Measurements from ENCODE around the gene HAUS6. TPM values are rescaled to one million over a fixed set of nuclear protein-coding genes. Genes with fewer than 3 reads are reported as not detected.
A peak's percentile ranks its signal among the peaks of the same experiment; 100 is the strongest.

Gene HAUS6
- total RNA-seq, 2 experiments from 2014 or later, result 29.3 to 32.5 TPM

GRCh38 chr9:19087106-19088000 is 15.4 kb downstream of the HAUS6 start:
- no peak for DNase-seq
- ChIA-PET CTCF (interaction anchor here (0.8 to 4.4 kb wide), 6 partner anchors 13 to 370 kb away, joined by 3 to 49 read pairs (median 6); partner anchors contain the start of gene RRAGA), POLR2A (no interaction called here)
- no peak overlapping the region for H3K27ac Mint-ChIP-seq
- H3K9me3 Mint-ChIP-seq (ENCODE audit: low read depth), result no peaks in the 10 kb centered on the region
- no peak overlapping the region for H3K4me3 Mint-ChIP-seq
- intact Hi-C loops (cut with DNase I, micrococcal nuclease), result no loop called here
- H3K36me3 Mint-ChIP-seq (ENCODE audit: low read depth), result peaks cover 41% of the 10 kb centered on the region
- H3K27me3 Mint-ChIP-seq, result no peaks in the 10 kb centered on the region
- no peak for ATAC-seq
- no peaks in the 10 kb centered on the region for H3K4me1 Mint-ChIP-seq

- H3K9me3 Mint-ChIP-seq (ENCODE audit: low read depth), result no peaks in the 10 kb centered on the region
- no peak overlapping the region for H3K27ac Mint-ChIP-seq
- POLR2A ChIA-PET, result no interaction called here
- CTCF ChIA-PET, result interaction anchor here (0.9 to 4.4 kb wide), 14 partner anchors 9 to 377 kb away, joined by 3 to 49 read pairs (median 4); no protein-coding TSS in a partner anchor
- no peak overlapping the region for H3K4me3 Mint-ChIP-seq
- H3K27me3 Mint-ChIP-seq, result no peaks in the 10 kb centered on the region
- peak; percentile 61 for ATAC-seq
- H3K36me3 Mint-ChIP-seq (ENCODE audit: low read depth), result peaks cover 37% of the 10 kb centered on the region
- intact Hi-C loops (cut with DNase I, micrococcal nuclease), result loop anchor here (1.0 kb wide), 2 partner anchors 89 to 372 kb away; no protein-coding TSS in a partner anchor
- H3K4me1 Mint-ChIP-seq, result no peaks in the 10 kb centered on the region
- DNase-seq, result no peak
Measured at GRCh38 chr9:19085295-19085694, 17.4 kb downstream of the HAUS6 start.

- ChIA-PET POLR2A (interaction anchor here (0.6 kb wide), 1 partner anchor 81 kb away, joined by 3 read pairs; no protein-coding TSS in a partner anchor), CTCF (interaction anchor here (1.6 kb wide), 1 partner anchor 12 kb away, joined by 5 read pairs; no protein-coding TSS in a partner anchor)
- H3K27ac Mint-ChIP-seq, result no peak overlapping the region
- no peak for ATAC-seq
- H3K9me3 Mint-ChIP-seq (ENCODE audit: low read depth), result no peaks in the 10 kb centered on the region
- no peaks in the 10 kb centered on the region for H3K27me3 Mint-ChIP-seq
- no peak overlapping the region for H3K4me3 Mint-ChIP-seq
- intact Hi-C loops (cut with DNase I, micrococcal nuclease), result no loop called here
- no peak for DNase-seq
- H3K36me3 Mint-ChIP-seq (ENCODE audit: low read depth), result peaks cover 52% of the 10 kb centered on the region
- H3K4me1 Mint-ChIP-seq, result no peaks in the 10 kb centered on the region
Measured at GRCh38 chr9:19074836-19075235, 27.9 kb downstream of the HAUS6 start.

GRCh38 chr9:19074229-19074628 is 28.5 kb downstream of the HAUS6 start:
- Mint-ChIP-seq H3K27ac (no peak overlapping the region), H3K4me3 (no peak overlapping the region), H3K36me3 (ENCODE audit: low read depth) (peaks cover 52% of the 10 kb centered on the region), H3K9me3 (ENCODE audit: low read depth) (no peaks in the 10 kb centered on the region), H3K4me1 (no peaks in the 10 kb centered on the region), H3K27me3 (no peaks in the 10 kb centered on the region)
- ChIA-PET CTCF (interaction anchor here (1.0 to 1.6 kb wide), 2 partner anchors 10 to 13 kb away, joined by 3 to 5 read pairs; no protein-coding TSS in a partner anchor), POLR2A (interaction anchor here (0.6 kb wide), 1 partner anchor 82 kb away, joined by 3 read pairs; no protein-coding TSS in a partner anchor)
- DNase-seq (no peak), ATAC-seq (no peak)
- intact Hi-C loops (cut with DNase I, micrococcal nuclease), result no loop called here

- Mint-ChIP-seq H3K9me3 (ENCODE audit: low read depth) (no peaks in the 10 kb centered on the region), H3K27me3 (no peaks in the 10 kb centered on the region), H3K4me3 (no peak overlapping the region), H3K27ac (no peak overlapping the region), H3K36me3 (ENCODE audit: low read depth) (peaks cover 65% of the 10 kb centered on the region), H3K4me1 (peaks cover 8% of the 10 kb centered on the region)
- intact Hi-C loops (cut with DNase I, micrococcal nuclease), result no loop called here
- DNase-seq, result no peak
- ATAC-seq, result no peak
- ChIA-PET CTCF (interaction anchor here (0.9 to 1.4 kb wide), 5 partner anchors 27 to 408 kb away, joined by 3 to 5 read pairs (median 3); no protein-coding TSS in a partner anchor), POLR2A (interaction anchor here (1.2 kb wide), 1 partner anchor 176 kb away, joined by 15 read pairs; no protein-coding TSS in a partner anchor)
Measured at GRCh38 chr9:19057033-19057432, 45.7 kb downstream of the HAUS6 start.

- intact Hi-C loops (cut with DNase I, micrococcal nuclease), result no loop called here
- Mint-ChIP-seq H3K9me3 (ENCODE audit: low read depth) (no peaks in the 10 kb centered on the region), H3K27ac (peak overlapping the region; percentile 96), H3K36me3 (ENCODE audit: low read depth) (peaks cover 35% of the 10 kb centered on the region), H3K4me1 (peaks cover 28% of the 10 kb centered on the region), H3K27me3 (no peaks in the 10 kb centered on the region), H3K4me3 (peak overlapping the region; percentile 95)
- CTCF ChIA-PET, result interaction anchor here (0.5 to 4.2 kb wide), 10 partner anchors 11 to 414 kb away, joined by 3 to 27 read pairs (median 5); no protein-coding TSS in a partner anchor
- POLR2A ChIA-PET, result interaction anchor here (0.5 to 1.2 kb wide), 5 partner anchors 48 to 326 kb away, joined by 3 read pairs; partner anchors contain the start of gene DENND4C
- DNase-seq, result no peak
- no peak for ATAC-seq
Measured at GRCh38 chr9:19050637-19051591, 51.8 kb downstream of the HAUS6 start.

- intact Hi-C loops (cut with DNase I, micrococcal nuclease), result loop anchor here (1.0 to 5.0 kb wide), 13 partner anchors 52 to 1632 kb away; partner anchors contain the start of genes DENND4C (in 2 of the 2), HAUS6 (in 2 of the 2), PLIN2 (in 2 of the 2) and RPS6 (in 2 of the 2)
- POLR2A ChIA-PET, result interaction anchor here (0.6 to 1.2 kb wide), 3 partner anchors 124 to 326 kb away, joined by 3 read pairs; partner anchors contain the start of gene DENND4C
- no peaks in the 10 kb centered on the region for H3K9me3 Mint-ChIP-seq (ENCODE audit: low read depth)
- H3K27me3 Mint-ChIP-seq, result no peaks in the 10 kb centered on the region
- ATAC-seq, result no peak
- CTCF ChIA-PET, result interaction anchor here (0.7 to 4.2 kb wide), 10 partner anchors 12 to 599 kb away, joined by 3 to 27 read pairs (median 4); no protein-coding TSS in a partner anchor
- peaks cover 26% of the 10 kb centered on the region for H3K4me1 Mint-ChIP-seq
- H3K27ac Mint-ChIP-seq, result peak overlapping the region; percentile 96
- peak; percentile 31 for DNase-seq
- peak overlapping the region; percentile 95 for H3K4me3 Mint-ChIP-seq
- peaks cover 29% of the 10 kb centered on the region for H3K36me3 Mint-ChIP-seq (ENCODE audit: low read depth)
Measured at GRCh38 chr9:19049917-19050636, 52.6 kb downstream of the HAUS6 start.

GRCh38 chr9:19048966-19049916 is 53.5 kb downstream of the HAUS6 start, which contains the start of gene RRAGA:
RRAGA (plus strand) TSS chr9:19049427; CDS start chr9:19049660, 233 bp downstream.
- H3K4me1 Mint-ChIP-seq, result peaks cover 26% of the 10 kb centered on the region
- ChIA-PET POLR2A (interaction anchor here (0.9 to 1.2 kb wide), 4 partner anchors 11 to 181 kb away, joined by 3 read pairs; partner anchors contain the start of gene DENND4C), CTCF (interaction anchor here (0.6 to 4.2 kb wide), 19 partner anchors 12 to 599 kb away, joined by 3 to 27 read pairs (median 3); no protein-coding TSS in a partner anchor)
- H3K27ac Mint-ChIP-seq, result peak within 1 kb of the TSS; percentile 96
- H3K36me3 Mint-ChIP-seq (ENCODE audit: low read depth), result peaks cover 28% of the 10 kb centered on the region
- ATAC-seq, result peak; percentile 89
- peak; percentile 97 for DNase-seq
- no peaks in the 10 kb centered on the region for H3K9me3 Mint-ChIP-seq (ENCODE audit: low read depth)
- intact Hi-C loops (cut with DNase I, micrococcal nuclease), result loop anchor here (1.0 to 5.0 kb wide), 13 partner anchors 53 to 1633 kb away; partner anchors contain the start of genes DENND4C (in 2 of the 2), HAUS6 (in 2 of the 2), PLIN2 (in 2 of the 2) and RPS6 (in 2 of the 2)
- no peaks in the 10 kb centered on the region for H3K27me3 Mint-ChIP-seq
- H3K4me3 Mint-ChIP-seq, result peak within 1 kb of the TSS; percentile 95

GRCh38 chr9:19036611-19037010 is 66.1 kb downstream of the HAUS6 start:
- DNase-seq (no peak), ATAC-seq (no peak)
- no peaks in the 10 kb centered on the region for H3K4me1 Mint-ChIP-seq
- POLR2A ChIA-PET, result no interaction called here
- peaks cover 2% of the 10 kb centered on the region for H3K27me3 Mint-ChIP-seq
- no peaks in the 10 kb centered on the region for H3K9me3 Mint-ChIP-seq (ENCODE audit: low read depth)
- H3K27ac Mint-ChIP-seq, result no peak overlapping the region
- H3K4me3 Mint-ChIP-seq, result no peak overlapping the region
- CTCF ChIA-PET, result interaction anchor here (0.7 to 1.4 kb wide), 3 partner anchors 9 to 36 kb away, joined by 3 to 4 read pairs (median 3); partner anchors contain the start of gene RRAGA
- no peaks in the 10 kb centered on the region for H3K36me3 Mint-ChIP-seq (ENCODE audit: low read depth)
- intact Hi-C loops (cut with DNase I, micrococcal nuclease), result no loop called here
